Prostate gland (tissue), 2 donors: ENCODE measurements around the gene ARHGAP26.

Source experiments
- POLR2A ChIP-seq: fragments of 450-650 bp; IDR thresholded peaks from one replicate; pipeline ENCODE4 v1.6.1; 2016; ENCODE audit warnings: antibody characterized with exemption, mild to moderate bottlenecking
- POLR2AphosphoS5 ChIP-seq: sonication (generic); formaldehyde crosslinking; IDR thresholded peaks from one replicate; pipeline ENCODE4 v1.6.1; 2017; ENCODE audit warnings: antibody characterized with exemption
- TF ChIP-seq, protein P1 (sequence below), 4 experiments: fragments of 200-600 bp in 2 of 4; fragments of 450-650 bp in 2 of 4; sonication (generic) in 2 of 4; IDR thresholded peaks; 1 replicate in 3 of 4; 2 replicates in 1 of 4; pipeline ENCODE4 v1.5.1; 2016 to 2019; ENCODE audit warnings: antibody characterized with exemption in 4 of 4, mild to moderate bottlenecking in 2 of 4, moderate library complexity in 2 of 4

- TF ChIP-seq, protein P1, sequence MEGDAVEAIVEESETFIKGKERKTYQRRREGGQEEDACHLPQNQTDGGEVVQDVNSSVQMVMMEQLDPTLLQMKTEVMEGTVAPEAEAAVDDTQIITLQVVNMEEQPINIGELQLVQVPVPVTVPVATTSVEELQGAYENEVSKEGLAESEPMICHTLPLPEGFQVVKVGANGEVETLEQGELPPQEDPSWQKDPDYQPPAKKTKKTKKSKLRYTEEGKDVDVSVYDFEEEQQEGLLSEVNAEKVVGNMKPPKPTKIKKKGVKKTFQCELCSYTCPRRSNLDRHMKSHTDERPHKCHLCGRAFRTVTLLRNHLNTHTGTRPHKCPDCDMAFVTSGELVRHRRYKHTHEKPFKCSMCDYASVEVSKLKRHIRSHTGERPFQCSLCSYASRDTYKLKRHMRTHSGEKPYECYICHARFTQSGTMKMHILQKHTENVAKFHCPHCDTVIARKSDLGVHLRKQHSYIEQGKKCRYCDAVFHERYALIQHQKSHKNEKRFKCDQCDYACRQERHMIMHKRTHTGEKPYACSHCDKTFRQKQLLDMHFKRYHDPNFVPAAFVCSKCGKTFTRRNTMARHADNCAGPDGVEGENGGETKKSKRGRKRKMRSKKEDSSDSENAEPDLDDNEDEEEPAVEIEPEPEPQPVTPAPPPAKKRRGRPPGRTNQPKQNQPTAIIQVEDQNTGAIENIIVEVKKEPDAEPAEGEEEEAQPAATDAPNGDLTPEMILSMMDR (IDR thresholded peaks at IDR 0.05) = no peak
- TF ChIP-seq POLR2A (no peak), POLR2AphosphoS5 (no peak)
Measured at GRCh38 chr5:142826741-142827492, 56.7 kb downstream of the ARHGAP26 start.
